GM23248 (cell line): ENCODE data around the gene CDH6. TPM values are rescaled to one million over a fixed set of nuclear protein-coding genes. Genes with fewer than 3 reads are reported as not detected.

Experiments
- DNase-seq: peaks from one replicate; pipeline ENCODE4 v3.0.0-alpha.2; 2015
- H2AFZ ChIP-seq: fragments of 200-600 bp; sonication (generic); 2 replicates; pipeline ENCODE4 v1.6.1; 2016; ENCODE audit warnings: antibody characterized with exemption
- H3F3A ChIP-seq: fragments of 200-600 bp; sonication (generic); 2 replicates; pipeline ENCODE4 v1.6.1; 2016; ENCODE audit warnings: mild to moderate bottlenecking, antibody characterized with exemption, mixed run types; ENCODE audit not compliant: insufficient read depth
- H3K27ac ChIP-seq: fragments of 200-600 bp; sonication (generic); 2 replicates; pipeline ENCODE4 v1.5.1; 2016; ENCODE audit warnings: mild to moderate bottlenecking
- H3K27me3 ChIP-seq: fragments of 200-600 bp; sonication (generic); replicated peaks from 2 replicates; pipeline ENCODE4 v1.6.1; 2016; ENCODE audit warnings: mild to moderate bottlenecking; ENCODE audit not compliant: insufficient read depth
- H3K36me3 ChIP-seq: fragments of 200-600 bp; sonication (generic); 2 replicates; pipeline ENCODE4 v1.6.1; 2016; ENCODE audit warnings: low read depth, mild to moderate bottlenecking
- H3K4me1 ChIP-seq: fragments of 200-600 bp; sonication (generic); 2 replicates; pipeline ENCODE4 v1.6.1; 2016; ENCODE audit warnings: mild to moderate bottlenecking; ENCODE audit not compliant: insufficient read depth
- H3K4me2 ChIP-seq: fragments of 200-600 bp; sonication (generic); one replicate; pipeline ENCODE4 v1.6.1; 2016; ENCODE audit warnings: mild to moderate bottlenecking; ENCODE audit not compliant: unreplicated experiment
- H3K4me3 ChIP-seq: fragments of 200-600 bp; sonication (generic); 2 replicates; pipeline ENCODE4 v1.5.1; 2016; ENCODE audit warnings: mild to moderate bottlenecking
- H3K79me2 ChIP-seq: fragments of 200-600 bp; sonication (generic); 2 replicates; pipeline ENCODE4 v1.6.1; 2016; ENCODE audit warnings: mild to moderate bottlenecking; ENCODE audit not compliant: insufficient read depth
- H3K9ac ChIP-seq: fragments of 200-600 bp; sonication (generic); 2 replicates; pipeline ENCODE4 v1.6.1; 2016; ENCODE audit warnings: mild to moderate bottlenecking
- H3K9me2 ChIP-seq: fragments of 200-600 bp; sonication (generic); 2 replicates; pipeline ENCODE4 v1.6.1; 2016; ENCODE audit warnings: mixed run types, mild to moderate bottlenecking, moderate library complexity; ENCODE audit not compliant: insufficient read depth
- H3K9me3 ChIP-seq: fragments of 200-600 bp; sonication (generic); one replicate; pipeline ENCODE4 v1.6.1; 2017; ENCODE audit warnings: low read depth
- H4K20me1 ChIP-seq: fragments of 200-600 bp; sonication (generic); 2 replicates; pipeline ENCODE4 v1.6.0; 2016; ENCODE audit not compliant: insufficient read depth
- EZH2 ChIP-seq: fragments of 200-600 bp; sonication (generic); IDR thresholded peaks from 2 replicates; pipeline ENCODE4 v1.6.1; 2018; ENCODE audit warnings: antibody characterized with exemption, mild to moderate bottlenecking; ENCODE audit not compliant: insufficient read depth, poor library complexity, severe bottlenecking
- EZH2phosphoT487 ChIP-seq: fragments of 200-600 bp; sonication (generic); IDR thresholded peaks from 2 replicates; pipeline ENCODE4 v1.6.1; 2018; ENCODE audit warnings: antibody characterized with exemption, moderate library complexity, mild to moderate bottlenecking, low read depth; ENCODE audit not compliant: insufficient read depth
- WGBS, 2 experiments: methylation state at CpG; one replicate each; pipeline ENCODE4 v1.1.6; 2015 to 2017; ENCODE audit warnings: low lambda C conversion rate in 2 of 2, low coverage in 1 of 2; ENCODE audit errors: missing lambda C conversion rate in 2 of 2; 5-methylcytosine and 5-hydroxymethylcytosine counted together
- in situ Hi-C: fragments of 300-500 bp; cut with MboI; formaldehyde crosslinking; loops from 2 replicates; pipeline ENCODE4 v1.15.0; 2020
- polyA plus RNA-seq: library from polyadenylated mRNA; unstranded; fragments of >200 nt; fragmentation: Nextera tagmentation; extraction: Ambion mirVana; gene quantifications from 2 replicates; pipeline ENCODE4 v1.2.1, GENCODE V29; 2016
- total RNA-seq: library from RNA; depleted of rRNA; stranded (reverse); fragments of >200 nt; shearing (Covaris generic); gene quantifications from 2 replicates; pipeline ENCODE4 v1.2.3, GENCODE V29; 2014

CDH6 gene
- total and polyA plus RNA-seq, 2 experiments from 2014 or later, result 4.1 to 7.2 TPM

DNA sequence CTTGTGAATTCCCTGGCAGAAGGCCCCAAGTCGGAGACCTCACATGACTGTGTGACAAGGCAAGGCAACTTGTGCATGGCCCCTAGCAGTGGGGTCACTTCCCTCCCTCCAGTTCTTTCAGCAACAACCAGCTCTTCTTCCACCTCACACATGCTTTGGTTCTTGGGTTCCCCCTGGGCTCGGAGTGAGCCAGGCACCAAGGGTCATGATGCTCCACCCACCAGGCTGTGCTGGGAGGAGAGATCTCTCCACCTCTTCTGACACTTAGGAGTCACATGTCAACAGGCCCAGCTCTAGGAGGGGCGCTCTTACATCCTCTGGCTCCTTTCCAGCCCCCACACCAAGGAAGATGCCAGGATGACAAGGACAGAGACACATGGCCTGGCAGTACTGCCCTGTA is 56.7 kb downstream of the CDH6 start:
- H3F3A ChIP-seq, result no peaks in the 10 kb centered on the region
- H3K9me3 ChIP-seq, result no peaks in the 10 kb centered on the region
- no peaks in the 10 kb centered on the region for H3K4me1 ChIP-seq
- no peaks in the 10 kb centered on the region for H3K9me2 ChIP-seq
- H4K20me1 ChIP-seq, result no peaks in the 10 kb centered on the region
- H3K79me2 ChIP-seq, result no peaks in the 10 kb centered on the region
- H2AFZ ChIP-seq, result no peak overlapping the region
- no peak overlapping the region for H3K4me2 ChIP-seq
- H3K36me3 ChIP-seq, result no peaks in the 10 kb centered on the region
- no peak for DNase-seq
- TF ChIP-seq EZH2 (no peak), EZH2phosphoT487 (no peak)
- in situ Hi-C loops, result no loop called here
- H3K27me3 ChIP-seq, result no peaks in the 10 kb centered on the region
- H3K27ac ChIP-seq, result no peak overlapping the region
- H3K4me3 ChIP-seq, result no peak overlapping the region
- no peak overlapping the region for H3K9ac ChIP-seq
- 86 to 91% methylated on average over 3 of the region's 3 CpGs for WGBS, 2 experiments

DNA sequence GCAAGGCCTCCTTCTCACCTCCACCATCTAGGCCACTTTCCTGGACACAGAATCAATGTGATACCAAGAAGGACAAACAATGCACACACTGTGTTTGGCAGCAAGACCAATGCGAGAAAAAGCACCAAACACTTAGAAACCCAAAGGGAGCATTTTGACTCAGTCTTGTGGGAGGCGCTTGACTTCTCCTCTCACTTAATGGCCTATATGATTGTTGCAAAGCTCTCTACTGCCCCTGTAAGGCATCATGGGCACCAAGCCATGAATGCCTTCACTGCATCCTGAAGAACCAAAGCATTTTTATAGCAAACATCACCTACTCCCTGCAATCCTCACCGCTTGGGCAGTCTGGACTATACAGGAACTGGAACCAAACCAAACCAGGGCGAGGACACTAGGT is 57.5 kb downstream of the CDH6 start:
- TF ChIP-seq EZH2 (no peak), EZH2phosphoT487 (no peak)
- no peaks in the 10 kb centered on the region for H3K79me2 ChIP-seq
- no peaks in the 10 kb centered on the region for H4K20me1 ChIP-seq
- no peaks in the 10 kb centered on the region for H3K4me1 ChIP-seq
- H3K36me3 ChIP-seq, result no peaks in the 10 kb centered on the region
- 89 to 96% methylated on average over 4 of the region's 4 CpGs for WGBS, 2 experiments
- H2AFZ ChIP-seq, result no peak overlapping the region
- H3K9ac ChIP-seq, result no peak overlapping the region
- H3K4me2 ChIP-seq, result no peak overlapping the region
- H3K9me3 ChIP-seq, result no peaks in the 10 kb centered on the region
- H3F3A ChIP-seq, result no peaks in the 10 kb centered on the region
- no peaks in the 10 kb centered on the region for H3K27me3 ChIP-seq
- H3K27ac ChIP-seq, result no peak overlapping the region
- DNase-seq, result no peak
- no peaks in the 10 kb centered on the region for H3K9me2 ChIP-seq
- in situ Hi-C loops, result no loop called here
- no peak overlapping the region for H3K4me3 ChIP-seq

DNA sequence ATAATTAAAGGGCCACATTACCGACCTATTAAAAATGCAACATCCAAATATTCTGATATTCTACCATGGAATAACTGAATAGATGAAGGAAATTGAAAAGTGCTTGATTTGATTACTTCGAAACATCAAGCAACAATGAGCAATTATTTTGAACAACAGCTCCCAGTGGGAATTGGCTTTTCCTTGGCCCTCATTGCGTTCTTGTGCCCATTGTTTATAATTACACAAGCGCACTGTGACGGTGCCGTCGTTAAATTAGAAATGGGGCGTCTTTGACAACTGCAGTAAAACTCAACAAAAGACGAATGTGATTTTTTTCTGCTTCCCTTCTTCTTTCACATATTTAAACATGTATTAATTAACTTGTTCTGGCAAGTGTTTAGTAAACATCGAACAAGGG is 61.6 kb downstream of the CDH6 start:
- H3K79me2 ChIP-seq, result no peaks in the 10 kb centered on the region
- 79% methylated on average over 10 of the region's 10 CpGs for WGBS, 2 experiments
- H3K9me2 ChIP-seq, result no peaks in the 10 kb centered on the region
- H4K20me1 ChIP-seq, result no peaks in the 10 kb centered on the region
- H3K4me3 ChIP-seq, result no peak overlapping the region
- H3K27me3 ChIP-seq, result no peaks in the 10 kb centered on the region
- no peaks in the 10 kb centered on the region for H3F3A ChIP-seq
- TF ChIP-seq EZH2phosphoT487 (no peak), EZH2 (no peak)
- no peaks in the 10 kb centered on the region for H3K9me3 ChIP-seq
- in situ Hi-C loops, result no loop called here
- H3K27ac ChIP-seq, result no peak overlapping the region
- H3K4me2 ChIP-seq, result no peak overlapping the region
- no peaks in the 10 kb centered on the region for H3K36me3 ChIP-seq
- no peak for DNase-seq
- no peaks in the 10 kb centered on the region for H3K4me1 ChIP-seq
- H2AFZ ChIP-seq, result no peak overlapping the region
- H3K9ac ChIP-seq, result no peak overlapping the region

DNA sequence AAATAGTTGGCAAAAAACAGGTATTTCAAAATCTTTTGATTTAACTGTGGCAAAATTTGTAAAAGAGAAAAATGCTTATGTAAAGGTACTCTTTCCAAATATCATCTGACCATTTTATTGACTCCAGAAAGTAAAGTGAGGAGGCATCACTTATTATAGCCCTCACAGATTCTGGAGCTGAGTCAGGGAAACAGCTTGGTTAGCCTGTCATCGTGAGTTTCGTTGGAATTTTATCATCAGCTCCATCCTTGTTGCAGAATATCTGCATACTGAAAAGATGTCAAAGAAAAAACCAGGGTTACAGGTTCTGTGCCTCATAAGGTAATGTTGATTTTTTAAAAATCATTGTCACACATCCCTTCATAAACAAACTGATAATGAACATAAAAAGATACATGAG is 74.8 kb downstream of the CDH6 start:
- 88 to 92% methylated on average over 2 of the region's 2 CpGs for WGBS, 2 experiments
- H2AFZ ChIP-seq, result no peak overlapping the region
- no peaks in the 10 kb centered on the region for H3K36me3 ChIP-seq
- no peaks in the 10 kb centered on the region for H3K27me3 ChIP-seq
- no peaks in the 10 kb centered on the region for H3K4me1 ChIP-seq
- no peak overlapping the region for H3K4me3 ChIP-seq
- TF ChIP-seq EZH2 (no peak), EZH2phosphoT487 (no peak)
- in situ Hi-C loops, result no loop called here
- H3F3A ChIP-seq, result no peaks in the 10 kb centered on the region
- no peaks in the 10 kb centered on the region for H3K9me3 ChIP-seq
- no peak overlapping the region for H3K4me2 ChIP-seq
- no peaks in the 10 kb centered on the region for H3K9me2 ChIP-seq
- no peaks in the 10 kb centered on the region for H4K20me1 ChIP-seq
- DNase-seq, result no peak
- H3K79me2 ChIP-seq, result no peaks in the 10 kb centered on the region
- H3K9ac ChIP-seq, result no peak overlapping the region
- no peak overlapping the region for H3K27ac ChIP-seq

DNA sequence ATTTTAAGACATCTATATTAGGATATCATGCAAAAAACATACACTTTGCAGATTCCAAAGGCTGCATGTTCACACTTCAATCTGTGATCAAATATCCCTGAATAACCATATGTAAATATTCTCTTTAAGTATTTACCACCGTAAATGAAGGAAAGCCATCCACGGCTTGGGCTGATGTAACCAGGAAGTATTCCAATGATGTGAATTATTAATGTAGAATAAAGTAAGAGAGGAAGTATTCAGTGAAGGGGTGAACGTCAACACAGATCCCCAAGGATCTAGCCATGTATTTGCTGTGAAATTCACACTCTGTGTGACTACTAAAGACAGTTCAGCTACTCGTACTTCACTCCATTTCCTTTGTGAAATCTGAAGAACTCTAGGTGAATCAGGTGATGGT is 75.2 kb downstream of the CDH6 start:
- TF ChIP-seq EZH2, result no peak
- no peak for TF ChIP-seq EZH2phosphoT487
- no peak overlapping the region for H3K4me3 ChIP-seq
- 82 to 85% methylated on average over 4 of the region's 4 CpGs for WGBS, 2 experiments
- no peak for DNase-seq
- H3K4me2 ChIP-seq, result no peak overlapping the region
- no peak overlapping the region for H2AFZ ChIP-seq
- H3K4me1 ChIP-seq, result no peaks in the 10 kb centered on the region
- H3K79me2 ChIP-seq, result no peaks in the 10 kb centered on the region
- no peak overlapping the region for H3K9ac ChIP-seq
- H3K9me3 ChIP-seq, result no peaks in the 10 kb centered on the region
- no peaks in the 10 kb centered on the region for H3K9me2 ChIP-seq
- no peaks in the 10 kb centered on the region for H4K20me1 ChIP-seq
- no peaks in the 10 kb centered on the region for H3K36me3 ChIP-seq
- no peaks in the 10 kb centered on the region for H3F3A ChIP-seq
- H3K27ac ChIP-seq, result no peak overlapping the region
- in situ Hi-C loops, result no loop called here
- no peaks in the 10 kb centered on the region for H3K27me3 ChIP-seq
